ENCODE measurements around the gene SORCS3.

DNA sequence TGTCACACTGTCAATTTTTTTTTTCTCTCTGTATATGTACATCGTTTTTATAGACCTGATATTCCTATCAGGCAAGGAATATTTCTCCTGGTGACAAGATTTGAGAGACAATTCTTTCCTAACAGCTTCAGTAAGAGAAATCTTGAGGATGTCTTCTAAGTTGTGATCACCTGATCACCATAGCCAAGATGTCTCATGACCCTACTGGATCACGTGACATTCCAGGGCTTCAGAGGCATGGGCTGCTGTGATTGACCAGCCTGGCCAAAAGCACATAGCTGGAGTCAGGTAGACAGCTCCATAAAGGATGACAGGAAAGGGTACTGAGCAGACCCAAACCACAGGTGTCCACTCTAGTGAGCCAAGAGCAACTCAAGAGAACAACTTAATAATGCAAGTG lies 444.9 kb downstream of the SORCS3 start:
- TF ChIP-seq, protein P1, sequence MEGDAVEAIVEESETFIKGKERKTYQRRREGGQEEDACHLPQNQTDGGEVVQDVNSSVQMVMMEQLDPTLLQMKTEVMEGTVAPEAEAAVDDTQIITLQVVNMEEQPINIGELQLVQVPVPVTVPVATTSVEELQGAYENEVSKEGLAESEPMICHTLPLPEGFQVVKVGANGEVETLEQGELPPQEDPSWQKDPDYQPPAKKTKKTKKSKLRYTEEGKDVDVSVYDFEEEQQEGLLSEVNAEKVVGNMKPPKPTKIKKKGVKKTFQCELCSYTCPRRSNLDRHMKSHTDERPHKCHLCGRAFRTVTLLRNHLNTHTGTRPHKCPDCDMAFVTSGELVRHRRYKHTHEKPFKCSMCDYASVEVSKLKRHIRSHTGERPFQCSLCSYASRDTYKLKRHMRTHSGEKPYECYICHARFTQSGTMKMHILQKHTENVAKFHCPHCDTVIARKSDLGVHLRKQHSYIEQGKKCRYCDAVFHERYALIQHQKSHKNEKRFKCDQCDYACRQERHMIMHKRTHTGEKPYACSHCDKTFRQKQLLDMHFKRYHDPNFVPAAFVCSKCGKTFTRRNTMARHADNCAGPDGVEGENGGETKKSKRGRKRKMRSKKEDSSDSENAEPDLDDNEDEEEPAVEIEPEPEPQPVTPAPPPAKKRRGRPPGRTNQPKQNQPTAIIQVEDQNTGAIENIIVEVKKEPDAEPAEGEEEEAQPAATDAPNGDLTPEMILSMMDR (conservative IDR thresholded peaks at IDR 0.05; ENCODE audit: low read length): no peak
- TF ChIP-seq EZH2phosphoT487 (IDR thresholded peaks at IDR 0.05; ENCODE audit: borderline replicate concordance): no peak

Data from Loucy (cell line).